Measurements from ENCODE around the gene PHLDA3.

DNA sequence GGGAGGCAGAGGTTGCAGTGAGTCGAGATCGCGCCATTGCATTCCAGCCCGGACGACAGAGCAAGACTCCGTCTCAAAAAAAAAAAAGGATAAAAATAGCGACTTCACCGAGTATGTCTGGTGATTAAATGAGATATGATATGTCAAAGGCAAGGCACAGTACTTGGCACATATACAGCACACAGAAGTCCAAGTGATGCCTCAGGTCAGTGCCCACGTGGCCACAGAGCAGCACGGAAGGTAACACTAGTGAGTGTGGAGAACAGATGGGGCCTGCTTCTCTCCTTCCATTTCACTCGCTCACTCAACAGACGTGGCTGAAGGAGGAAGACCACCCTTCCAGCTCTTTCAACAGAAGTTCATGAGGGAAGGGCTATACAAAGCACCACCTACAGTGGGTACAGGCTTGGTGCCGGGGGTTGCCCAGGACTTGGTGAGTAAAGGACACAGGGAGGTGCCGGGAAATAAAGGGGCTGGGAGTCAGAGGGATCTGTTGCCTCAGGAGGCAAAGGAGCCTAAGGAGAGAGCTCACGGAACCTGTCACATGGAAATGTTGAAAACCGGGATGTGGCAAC lies 29.0 kb upstream of the PHLDA3 start:
- TF ChIP-seq CTCF (IDR thresholded peaks at IDR 0.05) (no peak), POLR2A (IDR thresholded peaks at IDR 0.05) (peak in 1 of 2 donors; percentile 10), POLR2AphosphoS5 (IDR thresholded peaks at IDR 0.05) (peak; percentile 29), EP300 (IDR thresholded peaks at IDR 0.05) (no peak)

Data from gastroesophageal sphincter (tissue), 3 donors.